ENCODE results near the gene ZNF18.

ZNF18 gene

GRCh38 chr17:12007466-12007865, 10.2 kb upstream of the ZNF18 start:
- no peak for TF ChIP-seq CTCF (conservative IDR thresholded peaks at IDR 0.05)
- no peak overlapping the region for H3K27ac ChIP-seq

GRCh38 chr17:11999696-12000095, 2.4 kb upstream of the ZNF18 start:
- no peak overlapping the region for H3K27ac ChIP-seq
- TF ChIP-seq CTCF (conservative IDR thresholded peaks at IDR 0.05): no peak

- H3K27ac ChIP-seq: peak overlapping the region; percentile 89
- no peak for TF ChIP-seq CTCF (conservative IDR thresholded peaks at IDR 0.05)
These were observed 628 bp upstream of the ZNF18 start for GRCh38 chr17:11997972-11998233.

- H3K27ac ChIP-seq: peak overlapping the region; percentile 89
- no peak for TF ChIP-seq CTCF (conservative IDR thresholded peaks at IDR 0.05)
These were observed 541 bp downstream of the ZNF18 start for GRCh38 chr17:11996722-11997146.

- H3K27ac ChIP-seq: no peak overlapping the region
- no peak for TF ChIP-seq CTCF (conservative IDR thresholded peaks at IDR 0.05)
These were observed 5.8 kb downstream of the ZNF18 start for GRCh38 chr17:11991461-11991860.

- TF ChIP-seq CTCF (conservative IDR thresholded peaks at IDR 0.05): no peak
- peak overlapping the region; percentile 19; the same call in 1 of the 2 replicates for H3K27ac ChIP-seq
These were observed 6.8 kb downstream of the ZNF18 start for GRCh38 chr17:11990363-11990983.

- peak; percentile 70 for TF ChIP-seq CTCF (conservative IDR thresholded peaks at IDR 0.05)
- H3K27ac ChIP-seq: peak overlapping the region; percentile 79
These were observed 10.3 kb downstream of the ZNF18 start for GRCh38 chr17:11986942-11987329.

Data from VCaP (cell line).